ENCODE measurements around the gene SHROOM2.

The SHROOM2 gene

GRCh38 chrX:9875801-9876200 lies 89.6 kb downstream of the SHROOM2 start:
- Histone ChIP-seq H3K23ac (ENCODE audit: low read length in 2 of 2) (no peak overlapping the region), H3K4me2 (ENCODE audit: low read length, poor library complexity, severe bottlenecking) (no peak overlapping the region), H4K91ac (ENCODE audit: low read length) (no peak overlapping the region), H2BK15ac (ENCODE audit: low read depth, poor library complexity, severe bottlenecking) (no peak overlapping the region), H3K27ac (ENCODE audit: low read length, poor library complexity, severe bottlenecking) (no peak overlapping the region), H2AK5ac (ENCODE audit: low read length, severe bottlenecking) (no peak overlapping the region), H2BK120ac (ENCODE audit: low read depth, low read length) (no peak overlapping the region), H2AFZ (ENCODE audit: low read depth, low read length) (no peak overlapping the region), H3K9me3 (ENCODE audit: control insufficient read depth, low read length) (peaks cover 2% of the 10 kb centered on the region), H3K4ac (ENCODE audit: low read depth in 1 of 2, low read length in 2 of 2) (no peak overlapping the region), H3K9ac (ENCODE audit: low read length) (no peak overlapping the region), H3K14ac (ENCODE audit: low read length in 2 of 2) (no peak overlapping the region), H3K27me3 (ENCODE audit: control insufficient read depth in 1 of 2, insufficient read depth in 1 of 2, low read length in 2 of 2) (peaks cover 0 to 14% of the 10 kb centered on the region in 2 experiments), H2BK5ac (ENCODE audit: low read depth, low read length, poor library complexity, severe bottlenecking) (no peak overlapping the region), H3K79me1 (replicated peaks; ENCODE audit: low read length, poor library complexity, severe bottlenecking) (peaks cover 17% of the 10 kb centered on the region), H4K8ac (ENCODE audit: low read length) (no peak overlapping the region), H3K18ac (ENCODE audit: low read depth in 1 of 2, low read length in 2 of 2) (no peak overlapping the region), H3K36me3 (ENCODE audit: control insufficient read depth in 1 of 2, insufficient read depth in 2 of 2, low read depth in 1 of 2, low read length in 2 of 2) (peaks cover 0 to 17% of the 10 kb centered on the region in 2 experiments), H3K4me3 (ENCODE audit: insufficient read depth in 1 of 2, low read depth in 1 of 2, low read length in 2 of 2) (no peak overlapping the region), H3K4me1 (ENCODE audit: control insufficient read depth, insufficient read depth, low read depth, low read length) (peaks cover 8% of the 10 kb centered on the region), H2BK12ac (ENCODE audit: low read length in 2 of 2) (no peak overlapping the region)
- no peak for DNase-seq
- 96% methylated on average over 2 of the region's 3 CpGs for WGBS

- H3K4me3 ChIP-seq (ENCODE audit: insufficient read depth in 1 of 2, low read depth in 1 of 2, low read length in 2 of 2), result no peak overlapping the region
- H3K36me3 ChIP-seq (ENCODE audit: control insufficient read depth in 1 of 2, insufficient read depth in 2 of 2, low read depth in 1 of 2, low read length in 2 of 2), result peaks cover 0 to 17% of the 10 kb centered on the region in 2 experiments
- no peak overlapping the region for H2BK12ac ChIP-seq (ENCODE audit: low read length in 2 of 2)
- no peak overlapping the region for H3K18ac ChIP-seq (ENCODE audit: low read depth in 1 of 2, low read length in 2 of 2)
- no peak overlapping the region for H4K91ac ChIP-seq (ENCODE audit: low read length)
- H3K23ac ChIP-seq (ENCODE audit: low read length in 2 of 2), result no peak overlapping the region
- H3K79me1 ChIP-seq (replicated peaks; ENCODE audit: low read length, poor library complexity, severe bottlenecking), result peaks cover 17% of the 10 kb centered on the region
- H2BK15ac ChIP-seq (ENCODE audit: low read depth, poor library complexity, severe bottlenecking), result no peak overlapping the region
- peaks cover 0 to 15% of the 10 kb centered on the region in 2 experiments for H3K27me3 ChIP-seq (ENCODE audit: control insufficient read depth in 1 of 2, insufficient read depth in 1 of 2, low read length in 2 of 2)
- H2BK5ac ChIP-seq (ENCODE audit: low read depth, low read length, poor library complexity, severe bottlenecking), result no peak overlapping the region
- H2AK5ac ChIP-seq (ENCODE audit: low read length, severe bottlenecking), result no peak overlapping the region
- peaks cover 8% of the 10 kb centered on the region for H3K4me1 ChIP-seq (ENCODE audit: control insufficient read depth, insufficient read depth, low read depth, low read length)
- no peak overlapping the region for H3K27ac ChIP-seq (ENCODE audit: low read length, poor library complexity, severe bottlenecking)
- H3K4ac ChIP-seq (ENCODE audit: low read depth in 1 of 2, low read length in 2 of 2), result no peak overlapping the region
- no peak overlapping the region for H4K8ac ChIP-seq (ENCODE audit: low read length)
- no peak overlapping the region for H3K14ac ChIP-seq (ENCODE audit: low read length in 2 of 2)
- 100% methylated on average over 3 of the region's 4 CpGs for WGBS
- peaks cover 2% of the 10 kb centered on the region for H3K9me3 ChIP-seq (ENCODE audit: control insufficient read depth, low read length)
- H3K9ac ChIP-seq (ENCODE audit: low read length), result no peak overlapping the region
- H2BK120ac ChIP-seq (ENCODE audit: low read depth, low read length), result no peak overlapping the region
- H2AFZ ChIP-seq (ENCODE audit: low read depth, low read length), result no peak overlapping the region
- no peak for DNase-seq
- H3K4me2 ChIP-seq (ENCODE audit: low read length, poor library complexity, severe bottlenecking), result no peak overlapping the region
Observed at GRCh38 chrX:9876201-9876600, 90.0 kb downstream of the SHROOM2 start.

- H4K91ac ChIP-seq (ENCODE audit: low read length), result no peak overlapping the region
- 68% methylated on average over 6 of the region's 12 CpGs for WGBS
- DNase-seq, result no peak
- H3K4me3 ChIP-seq (ENCODE audit: insufficient read depth in 1 of 2, low read depth in 1 of 2, low read length in 2 of 2), result no peak overlapping the region
- H2BK15ac ChIP-seq (ENCODE audit: low read depth, poor library complexity, severe bottlenecking), result no peak overlapping the region
- H3K9me3 ChIP-seq (ENCODE audit: control insufficient read depth, low read length), result no peaks in the 10 kb centered on the region
- H3K18ac ChIP-seq (ENCODE audit: low read depth in 1 of 2, low read length in 2 of 2), result no peak overlapping the region
- H3K79me1 ChIP-seq (replicated peaks; ENCODE audit: low read length, poor library complexity, severe bottlenecking), result peaks cover 17% of the 10 kb centered on the region
- H3K36me3 ChIP-seq (ENCODE audit: control insufficient read depth in 1 of 2, insufficient read depth in 2 of 2, low read depth in 1 of 2, low read length in 2 of 2), result peaks cover 0 to 17% of the 10 kb centered on the region in 2 experiments
- H2AK5ac ChIP-seq (ENCODE audit: low read length, severe bottlenecking), result no peak overlapping the region
- H3K9ac ChIP-seq (ENCODE audit: low read length), result no peak overlapping the region
- H2BK12ac ChIP-seq (ENCODE audit: low read length in 2 of 2), result no peak overlapping the region
- H2AFZ ChIP-seq (ENCODE audit: low read depth, low read length), result no peak overlapping the region
- no peak overlapping the region for H2BK5ac ChIP-seq (ENCODE audit: low read depth, low read length, poor library complexity, severe bottlenecking)
- peaks cover 0 to 32% of the 10 kb centered on the region in 2 experiments for H3K27me3 ChIP-seq (ENCODE audit: control insufficient read depth in 1 of 2, insufficient read depth in 1 of 2, low read length in 2 of 2)
- H3K4me1 ChIP-seq (ENCODE audit: control insufficient read depth, insufficient read depth, low read depth, low read length), result peaks cover 13% of the 10 kb centered on the region
- H3K4ac ChIP-seq (ENCODE audit: low read depth in 1 of 2, low read length in 2 of 2), result no peak overlapping the region
- no peak overlapping the region for H3K27ac ChIP-seq (ENCODE audit: low read length, poor library complexity, severe bottlenecking)
- H4K8ac ChIP-seq (ENCODE audit: low read length), result no peak overlapping the region
- no peak overlapping the region for H3K14ac ChIP-seq (ENCODE audit: low read length in 2 of 2)
- no peak overlapping the region for H2BK120ac ChIP-seq (ENCODE audit: low read depth, low read length)
- H3K4me2 ChIP-seq (ENCODE audit: low read length, poor library complexity, severe bottlenecking), result no peak overlapping the region
- H3K23ac ChIP-seq (ENCODE audit: low read length in 2 of 2), result no peak overlapping the region
Observed at GRCh38 chrX:9878146-9878820, 92.1 kb downstream of the SHROOM2 start.

GRCh38 chrX:9880237-9880636 lies 94.0 kb downstream of the SHROOM2 start:
- no peak overlapping the region for H2AK5ac ChIP-seq (ENCODE audit: low read length, severe bottlenecking)

More at GRCh38 chrX:9880237-9880636, 94.0 kb downstream of the SHROOM2 start:
- Histone ChIP-seq H3K4me2 (ENCODE audit: low read length, poor library complexity, severe bottlenecking) (no peak overlapping the region), H3K9ac (ENCODE audit: low read length) (no peak overlapping the region), H3K27me3 (ENCODE audit: control insufficient read depth in 1 of 2, insufficient read depth in 1 of 2, low read length in 2 of 2) (peaks cover 0 to 37% of the 10 kb centered on the region in 2 experiments), H4K91ac (ENCODE audit: low read length) (no peak overlapping the region), H3K14ac (ENCODE audit: low read length in 2 of 2) (no peak overlapping the region), H3K4me3 (ENCODE audit: insufficient read depth in 1 of 2, low read depth in 1 of 2, low read length in 2 of 2) (no peak overlapping the region), H2BK5ac (ENCODE audit: low read depth, low read length, poor library complexity, severe bottlenecking) (no peak overlapping the region), H2BK12ac (ENCODE audit: low read length in 2 of 2) (no peak overlapping the region), H2BK15ac (ENCODE audit: low read depth, poor library complexity, severe bottlenecking) (no peak overlapping the region), H3K23ac (ENCODE audit: low read length in 2 of 2) (no peak overlapping the region), H2AFZ (ENCODE audit: low read depth, low read length) (no peak overlapping the region), H3K36me3 (ENCODE audit: control insufficient read depth in 1 of 2, insufficient read depth in 2 of 2, low read depth in 1 of 2, low read length in 2 of 2) (peaks cover 0 to 14% of the 10 kb centered on the region in 2 experiments), H3K18ac (ENCODE audit: low read depth in 1 of 2, low read length in 2 of 2) (no peak overlapping the region), H3K79me1 (replicated peaks; ENCODE audit: low read length, poor library complexity, severe bottlenecking) (peaks cover 11% of the 10 kb centered on the region), H2BK120ac (ENCODE audit: low read depth, low read length) (no peak overlapping the region), H4K8ac (ENCODE audit: low read length) (no peak overlapping the region), H3K27ac (ENCODE audit: low read length, poor library complexity, severe bottlenecking) (no peak overlapping the region), H3K4me1 (ENCODE audit: control insufficient read depth, insufficient read depth, low read depth, low read length) (peaks cover 16% of the 10 kb centered on the region), H3K9me3 (ENCODE audit: control insufficient read depth, low read length) (no peaks in the 10 kb centered on the region), H3K4ac (ENCODE audit: low read depth in 1 of 2, low read length in 2 of 2) (no peak overlapping the region)
- DNase-seq, result no peak
- 96% methylated on average over 5 of the region's 13 CpGs for WGBS

Measured in mesenchymal stem cell (in vitro differentiated cells and primary cell).